ENCODE measurements around the gene ORC3.
"Not testable (repeated sequence)": the region's sequence is repeated elsewhere in the genome, so short reads cannot be mapped to it uniquely, and the experiment has no call there.

ORC3 gene

GRCh38 chr6:87606199-87606598 is 16.3 kb downstream of the ORC3 start:
- no peak for DNase-seq

- no peak for DNase-seq
These were observed 18.9 kb downstream of the ORC3 start for GRCh38 chr6:87608802-87609201.

GRCh38 chr6:87613018-87613417 is 23.1 kb downstream of the ORC3 start:
- DNase-seq: not testable (repeated sequence)

- DNase-seq: no peak
These were observed 27.5 kb downstream of the ORC3 start for GRCh38 chr6:87617405-87617804.

- DNase-seq: no peak
These were observed 28.6 kb downstream of the ORC3 start for GRCh38 chr6:87618531-87618930.

GRCh38 chr6:87623248-87623647 is 33.3 kb downstream of the ORC3 start:
- no peak for DNase-seq

GRCh38 chr6:87628424-87628823 is 38.5 kb downstream of the ORC3 start:
- no peak for DNase-seq

- no peak for DNase-seq
These were observed 38.9 kb downstream of the ORC3 start for GRCh38 chr6:87628881-87629280.

GRCh38 chr6:87630746-87631145 is 40.8 kb downstream of the ORC3 start:
- DNase-seq: no peak

GRCh38 chr6:87633851-87634250 is 43.9 kb downstream of the ORC3 start:
- no peak for DNase-seq

- no peak for DNase-seq
These were observed 46.4 kb downstream of the ORC3 start for GRCh38 chr6:87636315-87636714.

GRCh38 chr6:87637106-87637505 is 47.2 kb downstream of the ORC3 start:
- DNase-seq: no peak

- DNase-seq: no peak
These were observed 49.4 kb downstream of the ORC3 start for GRCh38 chr6:87639373-87639772.

GRCh38 chr6:87641065-87641692 is 51.2 kb downstream of the ORC3 start:
- no peak for DNase-seq

GRCh38 chr6:87645080-87645479 is 55.1 kb downstream of the ORC3 start:
- DNase-seq: no peak

GRCh38 chr6:87653074-87653962 is 63.4 kb downstream of the ORC3 start:
- DNase-seq: no peak

- no peak for DNase-seq
These were observed 64.2 kb downstream of the ORC3 start for GRCh38 chr6:87654122-87654521.

GRCh38 chr6:87654875-87655454 is 65.0 kb downstream of the ORC3 start:
- no peak for DNase-seq

GRCh38 chr6:87655824-87656223 is 65.9 kb downstream of the ORC3 start:
- DNase-seq: no peak

- DNase-seq: no peak
These were observed 66.9 kb downstream of the ORC3 start for GRCh38 chr6:87656857-87657256.

- DNase-seq: no peak
These were observed 68.6 kb downstream of the ORC3 start for GRCh38 chr6:87658516-87658915.

- DNase-seq: no peak
These were observed 70.4 kb downstream of the ORC3 start for GRCh38 chr6:87660226-87660911.

GRCh38 chr6:87661016-87661415 is 71.1 kb downstream of the ORC3 start:
- no peak for DNase-seq

- DNase-seq: no peak
These were observed 71.6 kb downstream of the ORC3 start for GRCh38 chr6:87661503-87661902.
